GM23338 (cell line): ENCODE data around the gene THRA. TPM values are rescaled to one million over a fixed set of nuclear protein-coding genes. Genes with fewer than 3 reads are reported as not detected.

ENCODE experiments used
- ATAC-seq: fragments of 200-7000 bp; cut with Tn5 transposase; 3 replicates; pipeline ENCODE4 v1.9.1; 2020
- DNase-seq: peaks from one replicate; pipeline ENCODE4 v3.0.0-alpha.2; 2015; ENCODE audit warnings: low spot score
- H2AFZ ChIP-seq: fragments of 200-600 bp; sonication (generic); 2 replicates; pipeline ENCODE4 v1.8.0; 2016; ENCODE audit warnings: antibody characterized with exemption, mild to moderate bottlenecking, moderate library complexity
- H3F3A ChIP-seq: fragments of 200-600 bp; sonication (generic); replicated peaks from 2 replicates; pipeline ENCODE4 v1.8.0; 2017; ENCODE audit warnings: antibody characterized with exemption, mixed run types, low read depth
- H3K27ac ChIP-seq: fragments of 200-600 bp; sonication (generic); 2 replicates; pipeline ENCODE4 v1.6.1; 2016; ENCODE audit warnings: low read depth
- H3K27me3 ChIP-seq: fragments of 200-600 bp; sonication (generic); 2 replicates; pipeline ENCODE4 v1.8.0; 2016; ENCODE audit warnings: mild to moderate bottlenecking, mixed run types, moderate library complexity; ENCODE audit not compliant: insufficient read depth
- H3K36me3 ChIP-seq: fragments of 200-600 bp; sonication (generic); 2 replicates; pipeline ENCODE4 v1.8.0; 2016; ENCODE audit warnings: mild to moderate bottlenecking; ENCODE audit not compliant: insufficient read depth
- H3K4me1 ChIP-seq: fragments of 200-600 bp; sonication (generic); 2 replicates; pipeline ENCODE4 v1.8.0; 2016; ENCODE audit warnings: mild to moderate bottlenecking, moderate library complexity; ENCODE audit not compliant: insufficient read depth
- H3K4me2 ChIP-seq: fragments of 200-600 bp; sonication (generic); 2 replicates; pipeline ENCODE4 v1.7.1; 2017; ENCODE audit warnings: mixed run types
- H3K4me3 ChIP-seq: fragments of 200-600 bp; sonication (generic); 2 replicates; pipeline ENCODE4 v1.6.1; 2016; ENCODE audit warnings: mixed run types
- H3K79me2 ChIP-seq: fragments of 200-600 bp; sonication (generic); replicated peaks from 2 replicates; pipeline ENCODE4 v1.8.0; 2017; ENCODE audit warnings: mild to moderate bottlenecking; ENCODE audit not compliant: insufficient read depth
- H3K9me2 ChIP-seq: fragments of 200-600 bp; sonication (generic); 2 replicates; pipeline ENCODE4 v1.8.0; 2017; ENCODE audit not compliant: insufficient read depth
- H4K20me1 ChIP-seq: fragments of 200-600 bp; sonication (generic); replicated peaks from 2 replicates; pipeline ENCODE4 v1.8.0; 2017; ENCODE audit warnings: mild to moderate bottlenecking; ENCODE audit not compliant: insufficient read depth
- H3K27ac Mint-ChIP-seq: 2 replicates; pipeline ENCODE4 v1.8.0; 2020; ENCODE audit warnings: inconsistent platforms, mild to moderate bottlenecking, moderate library complexity, mixed read lengths
- H3K27me3 Mint-ChIP-seq: 3 replicates; pipeline ENCODE4 v1.8.0; 2022; ENCODE audit warnings: low read depth, mild to moderate bottlenecking, moderate library complexity, mixed read lengths, inconsistent platforms; ENCODE audit not compliant: insufficient read depth, poor library complexity
- H3K36me3 Mint-ChIP-seq: 3 replicates; pipeline ENCODE4 v1.8.0; 2021; ENCODE audit warnings: low read depth, mild to moderate bottlenecking, inconsistent platforms, moderate library complexity, mixed read lengths
- H3K4me1 Mint-ChIP-seq: 3 replicates; pipeline ENCODE4 v1.8.0; 2020; ENCODE audit warnings: mild to moderate bottlenecking, inconsistent platforms, mixed read lengths
- H3K4me3 Mint-ChIP-seq: 3 replicates; pipeline ENCODE4 v1.8.0; 2021; ENCODE audit warnings: moderate library complexity, mild to moderate bottlenecking, inconsistent platforms, mixed read lengths
- H3K9me3 Mint-ChIP-seq: 3 replicates; pipeline ENCODE4 v1.8.0; 2020; ENCODE audit warnings: moderate library complexity, mild to moderate bottlenecking, inconsistent platforms, mixed read lengths
- CREB1 ChIP-seq: fragments of 250-450 bp; sonication (Bioruptor Pico); IDR thresholded peaks from 2 replicates; pipeline ENCODE4 v1.5.0; 2020; ENCODE audit warnings: low read depth, mild to moderate bottlenecking, moderate library complexity
- CTCF ChIP-seq, 2 experiments: fragments of 200-600 bp in 1 of 2; sonication (generic) in 1 of 2; conservative IDR thresholded peaks; 2 replicates each; pipeline versions ENCODE4 v1.5.1 to v1.6.1; 2016 to 2017; ENCODE audit warnings: antibody characterized with exemption in 2 of 2, low read depth in 2 of 2, mild to moderate bottlenecking in 2 of 2, moderate library complexity in 1 of 2
- ETS1 ChIP-seq: IDR thresholded peaks from 2 replicates; pipeline ENCODE4 v1.6.1; 2016; ENCODE audit warnings: antibody characterized with exemption
- EZH2 ChIP-seq: fragments of 200-600 bp; sonication (generic); IDR thresholded peaks from one replicate; pipeline ENCODE4 v1.8.0; 2017; ENCODE audit warnings: antibody characterized with exemption, mild to moderate bottlenecking, low read depth; ENCODE audit not compliant: unreplicated experiment
- EZH2phosphoT487 ChIP-seq: fragments of 200-600 bp; sonication (generic); IDR thresholded peaks from one replicate; pipeline ENCODE4 v1.8.1; 2018; ENCODE audit warnings: antibody characterized with exemption; ENCODE audit not compliant: unreplicated experiment
- JUNB ChIP-seq: IDR thresholded peaks from one replicate; pipeline ENCODE4 v1.6.1; 2016; ENCODE audit warnings: antibody characterized with exemption; ENCODE audit not compliant: unreplicated experiment
- NANOG ChIP-seq: IDR thresholded peaks from 2 replicates; pipeline ENCODE4 v1.6.1; 2016; ENCODE audit warnings: antibody characterized with exemption, borderline replicate concordance
- POLR2AphosphoS5 ChIP-seq: IDR thresholded peaks from 2 replicates; pipeline ENCODE4 v1.6.1; 2016; ENCODE audit warnings: antibody characterized with exemption, low read depth
- REST ChIP-seq: IDR thresholded peaks from one replicate; pipeline ENCODE4 v1.6.1; 2018; ENCODE audit warnings: antibody characterized with exemption; ENCODE audit not compliant: unreplicated experiment
- STAT1 ChIP-seq: IDR thresholded peaks from one replicate; pipeline ENCODE4 v1.6.1; 2016; ENCODE audit warnings: antibody characterized with exemption; ENCODE audit not compliant: unreplicated experiment
- ZNF114 ChIP-seq: fragments of 250-450 bp; sonication (Bioruptor Pico); IDR thresholded peaks from 2 replicates; pipeline ENCODE4 v1.5.0; 2020; ENCODE audit warnings: mild to moderate bottlenecking, moderate library complexity
- ZNF331 ChIP-seq: fragments of 250-450 bp; sonication (Bioruptor Pico); IDR thresholded peaks from 2 replicates; pipeline ENCODE4 v1.5.0; 2020; ENCODE audit warnings: low read depth, mild to moderate bottlenecking, moderate library complexity
- polyA plus RNA-seq: library from polyadenylated mRNA; unstranded; fragments of >200 nt; fragmentation: Nextera tagmentation; extraction: Ambion mirVana; gene quantifications from 2 replicates; pipeline ENCODE4 v1.2.1, GENCODE V29; 2016
- total RNA-seq: library from RNA; depleted of rRNA; stranded (reverse); fragments of >200 nt; shearing (Covaris generic); gene quantifications from 2 replicates; pipeline ENCODE4 v1.2.3, GENCODE V29; 2014
- TF ChIP-seq, protein P1 (sequence below): fragments of 250-450 bp; sonication (Bioruptor Pico); IDR thresholded peaks from 2 replicates; pipeline ENCODE4 v1.5.0; 2020; ENCODE audit warnings: mild to moderate bottlenecking, moderate library complexity

THRA gene
- total and polyA plus RNA-seq, 2 experiments from 2014 or later = 3.4 to 10.5 TPM

GRCh38 chr17:40129498-40129897 lies 66.7 kb downstream of the THRA start:
- H3K27ac Mint-ChIP-seq = no peak overlapping the region
- ATAC-seq (no peak), DNase-seq (peak; percentile 17)
- peaks cover 24% of the 10 kb centered on the region for H4K20me1 ChIP-seq
- no peaks in the 10 kb centered on the region for H3K9me3 Mint-ChIP-seq
- H3K4me1 ChIP-seq = peaks cover 5% of the 10 kb centered on the region
- H3K36me3 Mint-ChIP-seq = peaks cover 89% of the 10 kb centered on the region
- H3K36me3 ChIP-seq = peaks cover 76% of the 10 kb centered on the region
- no peak overlapping the region; the same call in 2 of the 3 replicates for H3K4me3 Mint-ChIP-seq
- peaks cover 6% of the 10 kb centered on the region; the same call in 2 of the 3 replicates for H3K4me1 Mint-ChIP-seq
- H3F3A ChIP-seq = peaks cover 46% of the 10 kb centered on the region
- peak overlapping the region; percentile 29; the same call in 1 of the 2 replicates for H3K27ac ChIP-seq
- H2AFZ ChIP-seq = no peak overlapping the region
- H3K9me2 ChIP-seq = no peaks in the 10 kb centered on the region
- no peaks in the 10 kb centered on the region for H3K27me3 ChIP-seq
- TF ChIP-seq STAT1 = no peak
- TF ChIP-seq, protein P1, sequence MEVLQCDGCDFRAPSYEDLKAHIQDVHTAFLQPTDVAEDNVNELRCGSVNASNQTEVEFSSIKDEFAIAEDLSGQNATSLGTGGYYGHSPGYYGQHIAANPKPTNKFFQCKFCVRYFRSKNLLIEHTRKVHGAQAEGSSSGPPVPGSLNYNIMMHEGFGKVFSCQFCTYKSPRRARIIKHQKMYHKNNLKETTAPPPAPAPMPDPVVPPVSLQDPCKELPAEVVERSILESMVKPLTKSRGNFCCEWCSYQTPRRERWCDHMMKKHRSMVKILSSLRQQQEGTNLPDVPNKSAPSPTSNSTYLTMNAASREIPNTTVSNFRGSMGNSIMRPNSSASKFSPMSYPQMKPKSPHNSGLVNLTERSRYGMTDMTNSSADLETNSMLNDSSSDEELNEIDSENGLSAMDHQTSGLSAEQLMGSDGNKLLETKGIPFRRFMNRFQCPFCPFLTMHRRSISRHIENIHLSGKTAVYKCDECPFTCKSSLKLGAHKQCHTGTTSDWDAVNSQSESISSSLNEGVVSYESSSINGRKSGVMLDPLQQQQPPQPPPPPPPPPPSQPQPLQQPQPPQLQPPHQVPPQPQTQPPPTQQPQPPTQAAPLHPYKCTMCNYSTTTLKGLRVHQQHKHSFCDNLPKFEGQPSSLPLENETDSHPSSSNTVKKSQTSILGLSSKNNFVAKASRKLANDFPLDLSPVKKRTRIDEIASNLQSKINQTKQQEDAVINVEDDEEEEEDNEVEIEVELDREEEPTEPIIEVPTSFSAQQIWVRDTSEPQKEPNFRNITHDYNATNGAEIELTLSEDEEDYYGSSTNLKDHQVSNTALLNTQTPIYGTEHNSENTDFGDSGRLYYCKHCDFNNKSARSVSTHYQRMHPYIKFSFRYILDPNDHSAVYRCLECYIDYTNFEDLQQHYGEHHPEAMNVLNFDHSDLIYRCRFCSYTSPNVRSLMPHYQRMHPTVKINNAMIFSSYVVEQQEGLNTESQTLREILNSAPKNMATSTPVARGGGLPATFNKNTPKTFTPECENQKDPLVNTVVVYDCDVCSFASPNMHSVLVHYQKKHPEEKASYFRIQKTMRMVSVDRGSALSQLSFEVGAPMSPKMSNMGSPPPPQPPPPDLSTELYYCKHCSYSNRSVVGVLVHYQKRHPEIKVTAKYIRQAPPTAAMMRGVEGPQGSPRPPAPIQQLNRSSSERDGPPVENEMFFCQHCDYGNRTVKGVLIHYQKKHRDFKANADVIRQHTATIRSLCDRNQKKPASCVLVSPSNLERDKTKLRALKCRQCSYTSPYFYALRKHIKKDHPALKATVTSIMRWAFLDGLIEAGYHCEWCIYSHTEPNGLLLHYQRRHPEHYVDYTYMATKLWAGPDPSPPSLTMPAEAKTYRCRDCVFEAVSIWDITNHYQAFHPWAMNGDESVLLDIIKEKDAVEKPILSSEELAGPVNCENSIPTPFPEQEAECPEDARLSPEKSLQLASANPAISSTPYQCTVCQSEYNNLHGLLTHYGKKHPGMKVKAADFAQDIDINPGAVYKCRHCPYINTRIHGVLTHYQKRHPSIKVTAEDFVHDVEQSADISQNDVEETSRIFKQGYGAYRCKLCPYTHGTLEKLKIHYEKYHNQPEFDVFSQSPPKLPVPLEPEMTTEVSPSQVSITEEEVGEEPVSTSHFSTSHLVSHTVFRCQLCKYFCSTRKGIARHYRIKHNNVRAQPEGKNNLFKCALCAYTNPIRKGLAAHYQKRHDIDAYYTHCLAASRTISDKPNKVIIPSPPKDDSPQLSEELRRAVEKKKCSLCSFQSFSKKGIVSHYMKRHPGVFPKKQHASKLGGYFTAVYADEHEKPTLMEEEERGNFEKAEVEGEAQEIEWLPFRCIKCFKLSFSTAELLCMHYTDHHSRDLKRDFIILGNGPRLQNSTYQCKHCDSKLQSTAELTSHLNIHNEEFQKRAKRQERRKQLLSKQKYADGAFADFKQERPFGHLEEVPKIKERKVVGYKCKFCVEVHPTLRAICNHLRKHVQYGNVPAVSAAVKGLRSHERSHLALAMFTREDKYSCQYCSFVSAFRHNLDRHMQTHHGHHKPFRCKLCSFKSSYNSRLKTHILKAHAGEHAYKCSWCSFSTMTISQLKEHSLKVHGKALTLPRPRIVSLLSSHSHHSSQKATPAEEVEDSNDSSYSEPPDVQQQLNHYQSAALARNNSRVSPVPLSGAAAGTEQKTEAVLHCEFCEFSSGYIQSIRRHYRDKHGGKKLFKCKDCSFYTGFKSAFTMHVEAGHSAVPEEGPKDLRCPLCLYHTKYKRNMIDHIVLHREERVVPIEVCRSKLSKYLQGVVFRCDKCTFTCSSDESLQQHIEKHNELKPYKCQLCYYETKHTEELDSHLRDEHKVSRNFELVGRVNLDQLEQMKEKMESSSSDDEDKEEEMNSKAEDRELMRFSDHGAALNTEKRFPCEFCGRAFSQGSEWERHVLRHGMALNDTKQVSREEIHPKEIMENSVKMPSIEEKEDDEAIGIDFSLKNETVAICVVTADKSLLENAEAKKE (CRISPR knock-in tag) = no peak
- TF ChIP-seq CREB1 (CRISPR knock-in tag) = no peak
- no peak for TF ChIP-seq POLR2AphosphoS5
- no peak for TF ChIP-seq ZNF331 (CRISPR knock-in tag)
- TF ChIP-seq CTCF (conservative IDR thresholded peaks at IDR 0.05; ENCODE audit: low read depth in 2 of 2) = no peak
- no peak for TF ChIP-seq ETS1
- TF ChIP-seq JUNB = no peak
- no peak for TF ChIP-seq ZNF114 (CRISPR knock-in tag)
- TF ChIP-seq EZH2 = no peak
- no peak for TF ChIP-seq EZH2phosphoT487
- no peak for TF ChIP-seq NANOG
- TF ChIP-seq REST = no peak
- no peak overlapping the region for H3K4me2 ChIP-seq
- H3K27me3 Mint-ChIP-seq = peaks cover 2% of the 10 kb centered on the region
- H3K79me2 ChIP-seq = peaks cover 49% of the 10 kb centered on the region
- no peak overlapping the region for H3K4me3 ChIP-seq
